Stomach (tissue), 4 donors: ENCODE results near the gene ATP5ME.
"Not testable (repeated sequence)": the region's sequence is repeated elsewhere in the genome, so short reads cannot be mapped to it uniquely, and the experiment has no call there.

Experiments
- POLR2A ChIP-seq, 4 donors: fragments of 450-650 bp; IDR thresholded peaks; one replicate each; pipeline ENCODE4 v1.6.1; 2016; ENCODE audit warnings: antibody characterized with exemption in 4 of 4, control low read depth in 2 of 4, mild to moderate bottlenecking in 1 of 4, moderate library complexity in 1 of 4
- TF ChIP-seq, protein P1 (sequence below), 7 experiments: fragments of 450-650 bp in 4 of 7; fragments of 200-600 bp in 3 of 7; sonication (generic) in 3 of 7; IDR thresholded peaks; one replicate each; pipeline ENCODE4 v1.5.1; 2016 to 2019; ENCODE audit warnings: antibody characterized with exemption in 7 of 7, control low read depth in 2 of 7, mild to moderate bottlenecking in 1 of 7

DNA sequence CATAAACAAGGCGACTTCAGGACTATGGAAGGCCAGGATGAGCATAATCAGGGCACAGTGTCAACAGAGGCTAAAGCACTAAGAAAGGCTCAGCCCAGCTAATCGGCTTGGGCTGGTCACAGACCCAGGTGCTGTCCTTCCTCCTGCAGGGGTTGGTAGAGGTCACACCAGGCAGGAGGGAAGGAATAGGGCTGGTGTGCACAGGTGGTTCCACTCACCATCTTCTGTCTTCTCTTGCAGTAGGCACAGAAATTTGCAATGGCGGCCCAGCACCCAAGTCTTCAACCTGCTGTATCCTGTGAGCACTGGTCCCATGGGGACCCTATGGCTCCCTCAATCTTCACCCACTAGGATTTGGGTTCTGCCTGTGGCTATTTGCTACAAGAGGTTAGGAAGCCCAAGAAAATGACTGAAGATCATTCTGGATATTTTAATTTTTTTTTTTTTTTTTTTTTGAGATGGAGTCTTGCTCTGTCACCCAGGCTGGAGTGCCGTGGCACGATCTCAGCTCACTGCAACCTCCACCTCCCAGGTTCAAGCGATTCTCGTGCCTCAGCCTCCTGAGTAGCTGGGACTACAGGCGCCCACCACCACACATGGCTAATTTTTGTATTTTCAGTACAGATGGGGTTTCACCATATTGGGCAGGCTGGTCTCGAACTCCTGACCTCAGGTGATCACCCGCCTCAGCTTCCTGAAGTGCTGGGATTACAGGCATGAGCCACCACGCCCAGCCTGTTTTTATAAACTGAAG is 4.1 kb downstream of the ATP5ME start:
- TF ChIP-seq, protein P1, sequence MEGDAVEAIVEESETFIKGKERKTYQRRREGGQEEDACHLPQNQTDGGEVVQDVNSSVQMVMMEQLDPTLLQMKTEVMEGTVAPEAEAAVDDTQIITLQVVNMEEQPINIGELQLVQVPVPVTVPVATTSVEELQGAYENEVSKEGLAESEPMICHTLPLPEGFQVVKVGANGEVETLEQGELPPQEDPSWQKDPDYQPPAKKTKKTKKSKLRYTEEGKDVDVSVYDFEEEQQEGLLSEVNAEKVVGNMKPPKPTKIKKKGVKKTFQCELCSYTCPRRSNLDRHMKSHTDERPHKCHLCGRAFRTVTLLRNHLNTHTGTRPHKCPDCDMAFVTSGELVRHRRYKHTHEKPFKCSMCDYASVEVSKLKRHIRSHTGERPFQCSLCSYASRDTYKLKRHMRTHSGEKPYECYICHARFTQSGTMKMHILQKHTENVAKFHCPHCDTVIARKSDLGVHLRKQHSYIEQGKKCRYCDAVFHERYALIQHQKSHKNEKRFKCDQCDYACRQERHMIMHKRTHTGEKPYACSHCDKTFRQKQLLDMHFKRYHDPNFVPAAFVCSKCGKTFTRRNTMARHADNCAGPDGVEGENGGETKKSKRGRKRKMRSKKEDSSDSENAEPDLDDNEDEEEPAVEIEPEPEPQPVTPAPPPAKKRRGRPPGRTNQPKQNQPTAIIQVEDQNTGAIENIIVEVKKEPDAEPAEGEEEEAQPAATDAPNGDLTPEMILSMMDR (IDR thresholded peaks at IDR 0.05): not testable (repeated sequence)
- TF ChIP-seq POLR2A (IDR thresholded peaks at IDR 0.05): not testable (repeated sequence)
